HEK293 (cell line): ENCODE results near the gene PI4KA.

Experiments used
- CTCF ChIA-PET: fragments of 350-600 bp; formaldehyde crosslinking; extraction: SDS; loops from one replicate; lab custom pipeline; 2021; ENCODE audit warnings: antibody characterized with exemption; lab: Yijun Ruan, JAX
- POLR2A ChIA-PET: fragments of 300-600 bp; formaldehyde crosslinking; extraction: SDS; loops from one replicate; lab custom pipeline; 2020; ENCODE audit warnings: antibody characterized with exemption, inconsistent platforms; lab: Yijun Ruan, JAX
- H3K27ac ChIP-seq: fragments of 200-500 bp; sonication (Bioruptor generic); 2 replicates; pipeline ENCODE4 v1.5.1; 2014; ENCODE audit warnings: low read depth, low read length, control low read depth, inconsistent platforms; ENCODE audit errors: extremely low read depth
- H3K36me3 ChIP-seq, 2 experiments: fragments of 200-500 bp in 1 of 2; sonication (Bioruptor generic) in 1 of 2; 1 replicate in 1 of 2; 2 replicates in 1 of 2; pipeline ENCODE4 v1.5.1; 2014 to 2017; ENCODE audit warnings: inconsistent platforms in 2 of 2, low read length in 2 of 2; ENCODE audit not compliant: control insufficient read depth in 2 of 2, insufficient read depth in 1 of 2
- H3K4me1 ChIP-seq: fragments of 200-500 bp; sonication (Bioruptor generic); 2 replicates; pipeline ENCODE4 v1.5.1; 2014; ENCODE audit warnings: mild to moderate bottlenecking, low read length, inconsistent platforms; ENCODE audit not compliant: control insufficient read depth, insufficient read depth
- H3K4me3 ChIP-seq: 2 replicates; pipeline ENCODE4 v1.5.1; 2011; ENCODE audit warnings: low read depth, mild to moderate bottlenecking, control low read depth, low read length, moderate library complexity
- H3K9me3 ChIP-seq: fragments of 200-500 bp; sonication (Bioruptor generic); 2 replicates; pipeline ENCODE4 v1.5.1; 2014; ENCODE audit warnings: low read depth, low read length, inconsistent platforms; ENCODE audit not compliant: control insufficient read depth, insufficient read depth
- GLI4 ChIP-seq: fragments of 450-650 bp; formaldehyde crosslinking; IDR thresholded peaks from 2 replicates; pipeline ENCODE4 v1.5.1; 2016; ENCODE audit warnings: missing biosample characterization, missing genetic modification characterization
- HOXC10 ChIP-seq: sonication (generic); formaldehyde crosslinking; IDR thresholded peaks from 2 replicates; pipeline ENCODE4 v1.8.1; 2023; ENCODE audit warnings: mild to moderate bottlenecking, missing genetic modification reagents
- KLF16 ChIP-seq: fragments of 450-650 bp; formaldehyde crosslinking; IDR thresholded peaks from 2 replicates; pipeline ENCODE4 v1.5.1; 2017; ENCODE audit warnings: missing biosample characterization, missing genetic modification characterization
- KLF17 ChIP-seq: fragments of 450-650 bp; formaldehyde crosslinking; IDR thresholded peaks from 2 replicates; pipeline ENCODE4 v1.5.1; 2016; ENCODE audit warnings: missing biosample characterization, missing genetic modification characterization
- KLF8 ChIP-seq: fragments of 450-650 bp; formaldehyde crosslinking; IDR thresholded peaks from 2 replicates; pipeline ENCODE4 v1.5.1; 2016; ENCODE audit warnings: missing biosample characterization, missing genetic modification characterization
- PBX3 ChIP-seq: sonication (generic); formaldehyde crosslinking; IDR thresholded peaks from 2 replicates; pipeline ENCODE4 v1.8.1; 2022; ENCODE audit warnings: mild to moderate bottlenecking, moderate library complexity, missing genetic modification reagents
- PRDM6 ChIP-seq: fragments of 450-650 bp; formaldehyde crosslinking; IDR thresholded peaks from 2 replicates; pipeline ENCODE4 v1.5.1; 2017; ENCODE audit warnings: missing biosample characterization, missing genetic modification characterization
- RBAK ChIP-seq: fragments of 450-650 bp; formaldehyde crosslinking; IDR thresholded peaks from 2 replicates; pipeline ENCODE4 v1.5.1; 2016; ENCODE audit warnings: missing biosample characterization, missing genetic modification characterization
- YY1 ChIP-seq: fragments of 450-650 bp; formaldehyde crosslinking; IDR thresholded peaks from 2 replicates; pipeline ENCODE4 v1.5.1; 2018; ENCODE audit warnings: missing biosample characterization, missing genetic modification characterization
- ZNF18 ChIP-seq: fragments of 450-650 bp; formaldehyde crosslinking; IDR thresholded peaks from 2 replicates; pipeline ENCODE4 v1.5.1; 2016; ENCODE audit warnings: missing biosample characterization, missing genetic modification characterization
- ZNF26 ChIP-seq: fragments of 450-650 bp; formaldehyde crosslinking; IDR thresholded peaks from 2 replicates; pipeline ENCODE4 v1.5.1; 2016; ENCODE audit warnings: missing biosample characterization, missing genetic modification characterization
- ZNF311 ChIP-seq: fragments of 450-650 bp; formaldehyde crosslinking; IDR thresholded peaks from 2 replicates; pipeline ENCODE4 v1.5.1; 2017; ENCODE audit warnings: missing biosample characterization, missing genetic modification characterization, borderline replicate concordance
- ZNF354C ChIP-seq: fragments of 450-650 bp; formaldehyde crosslinking; IDR thresholded peaks from 2 replicates; pipeline ENCODE4 v1.5.1; 2016; ENCODE audit warnings: missing biosample characterization, missing genetic modification characterization, low read depth, borderline replicate concordance
- ZNF391 ChIP-seq: fragments of 450-650 bp; formaldehyde crosslinking; IDR thresholded peaks from 2 replicates; pipeline ENCODE4 v1.5.1; 2016; ENCODE audit warnings: low read depth, missing biosample characterization, missing genetic modification characterization, borderline replicate concordance
- ZNF426 ChIP-seq: fragments of 450-650 bp; formaldehyde crosslinking; IDR thresholded peaks from 2 replicates; pipeline ENCODE4 v1.5.1; 2017; ENCODE audit warnings: missing biosample characterization, missing genetic modification characterization, mild to moderate bottlenecking, inconsistent platforms, moderate library complexity
- ZNF560 ChIP-seq: fragments of 450-650 bp; formaldehyde crosslinking; IDR thresholded peaks from 2 replicates; pipeline ENCODE4 v1.5.1; 2017; ENCODE audit warnings: missing biosample characterization, missing genetic modification characterization, borderline replicate concordance
- ZNF664 ChIP-seq: fragments of 450-650 bp; formaldehyde crosslinking; IDR thresholded peaks from 2 replicates; pipeline ENCODE4 v1.5.1; 2016; ENCODE audit warnings: missing biosample characterization, missing genetic modification characterization
- ZNF701 ChIP-seq: fragments of 450-650 bp; formaldehyde crosslinking; IDR thresholded peaks from 2 replicates; pipeline ENCODE4 v1.5.1; 2016; ENCODE audit warnings: missing biosample characterization, missing genetic modification characterization
- ZNF792 ChIP-seq: fragments of 450-650 bp; formaldehyde crosslinking; IDR thresholded peaks from 2 replicates; pipeline ENCODE4 v1.5.1; 2016; ENCODE audit warnings: missing biosample characterization, missing genetic modification characterization
- ZSCAN23 ChIP-seq: fragments of 450-650 bp; formaldehyde crosslinking; IDR thresholded peaks from 2 replicates; pipeline ENCODE4 v1.5.1; 2016; ENCODE audit warnings: missing biosample characterization, missing genetic modification characterization
- ZSCAN5A ChIP-seq: fragments of 450-650 bp; formaldehyde crosslinking; IDR thresholded peaks from 2 replicates; pipeline ENCODE4 v1.5.1; 2016; ENCODE audit warnings: missing biosample characterization, missing genetic modification characterization

The PI4KA gene

GRCh38 chr22:20660441-20661054 lies 198.1 kb downstream of the PI4KA start:
- no peak overlapping the region for H3K27ac ChIP-seq

GRCh38 chr22:20659920-20660319 lies 198.7 kb downstream of the PI4KA start:
- CTCF ChIA-PET = interaction anchor here (1.0 kb wide), 1 partner anchor 95 kb away, joined by 4 read pairs; no protein-coding TSS in a partner anchor
- Histone ChIP-seq H3K4me3 (no peak overlapping the region), H3K27ac (no peak overlapping the region)
- POLR2A ChIA-PET = no interaction called here
- TF ChIP-seq ZNF426 (tag by site-specific recombination) = no peak
- TF ChIP-seq, all 188 proteins: peak for 0
- no peaks in the 10 kb centered on the region for H3K4me1 ChIP-seq
- no peaks in the 10 kb centered on the region for H3K9me3 ChIP-seq
- no peaks in the 10 kb centered on the region for H3K36me3 ChIP-seq

More at GRCh38 chr22:20660441-20661054, 198.1 kb downstream of the PI4KA start:
- Histone ChIP-seq H3K36me3 (no peaks in the 10 kb centered on the region), H3K4me1 (no peaks in the 10 kb centered on the region), H3K9me3 (no peaks in the 10 kb centered on the region), H3K4me3 (no peak overlapping the region)
- POLR2A ChIA-PET = no interaction called here
- TF ChIP-seq KLF8 (tag by site-specific recombination) (no peak), YY1 (tag by site-specific recombination) (no peak), KLF16 (tag by site-specific recombination) (no peak), PBX3 (CRISPR knock-in tag) (no peak), ZNF701 (tag by site-specific recombination) (no peak), ZNF311 (tag by site-specific recombination) (no peak), ZSCAN23 (tag by site-specific recombination) (no peak), GLI4 (tag by site-specific recombination) (no peak)
- CTCF ChIA-PET = interaction anchor here (1.0 kb wide), 1 partner anchor 55 kb away, joined by 3 read pairs; no protein-coding TSS in a partner anchor

GRCh38 chr22:20659258-20659657 lies 199.4 kb downstream of the PI4KA start:
- POLR2A ChIA-PET = no interaction called here
- TF ChIP-seq ZNF391 = no peak
- no peak for TF ChIP-seq ZNF792 (tag by site-specific recombination)
- TF ChIP-seq HOXC10 (CRISPR knock-in tag) = no peak
- TF ChIP-seq ZNF560 (tag by site-specific recombination) = no peak
- no peak for TF ChIP-seq RBAK
- TF ChIP-seq ZNF664 = no peak
- TF ChIP-seq KLF17 (tag by site-specific recombination) = no peak
- no peak for TF ChIP-seq ZNF354C (tag by site-specific recombination)
- TF ChIP-seq PRDM6 (tag by site-specific recombination) = no peak
- TF ChIP-seq PBX3 (CRISPR knock-in tag) = no peak
- no peak for TF ChIP-seq ZSCAN5A (tag by site-specific recombination)
- no peak for TF ChIP-seq ZNF18 (tag by site-specific recombination)
- no peak for TF ChIP-seq ZNF26 (tag by site-specific recombination)

More at GRCh38 chr22:20659258-20659657, 199.4 kb downstream of the PI4KA start:
- no peak overlapping the region for H3K4me3 ChIP-seq
- H3K27ac ChIP-seq = no peak overlapping the region
- H3K36me3 ChIP-seq = no peaks in the 10 kb centered on the region
- CTCF ChIA-PET = interaction anchor here (0.7 to 1.0 kb wide), 2 partner anchors 94 to 103 kb away, joined by 3 to 4 read pairs; no protein-coding TSS in a partner anchor
- H3K9me3 ChIP-seq = no peaks in the 10 kb centered on the region
- no peaks in the 10 kb centered on the region for H3K4me1 ChIP-seq
